Measurements from ENCODE around the gene RAP1GAP.

RAP1GAP gene

GRCh38 chr1:21586222-21586621, 82.9 kb downstream of the RAP1GAP start:
- peaks cover 84% of the 10 kb centered on the region for H3K27me3 ChIP-seq (ENCODE audit: insufficient read depth, low read depth)
- no peak overlapping the region for H3K9ac ChIP-seq
- no peaks in the 10 kb centered on the region for H3K36me3 ChIP-seq (ENCODE audit: insufficient read depth)
- H3K4me1 ChIP-seq (ENCODE audit: low read depth, poor library complexity, severe bottlenecking), result no peaks in the 10 kb centered on the region
- H3K79me2 ChIP-seq (ENCODE audit: insufficient read depth, low read depth), result no peaks in the 10 kb centered on the region
- no peak overlapping the region for H3K4me3 ChIP-seq (IDR thresholded peaks at IDR 0.05; ENCODE audit: insufficient read depth, low read depth, low read length)
- no peaks in the 10 kb centered on the region for H4K20me1 ChIP-seq (ENCODE audit: insufficient read depth)
- H2AFZ ChIP-seq (ENCODE audit: low read depth), result no peak overlapping the region
- no peak overlapping the region for H3K4me2 ChIP-seq
- no peak for TF ChIP-seq CTCF (conservative IDR thresholded peaks at IDR 0.05; ENCODE audit: low read depth, low read length)
- no peak overlapping the region for H3K27ac ChIP-seq

DNA sequence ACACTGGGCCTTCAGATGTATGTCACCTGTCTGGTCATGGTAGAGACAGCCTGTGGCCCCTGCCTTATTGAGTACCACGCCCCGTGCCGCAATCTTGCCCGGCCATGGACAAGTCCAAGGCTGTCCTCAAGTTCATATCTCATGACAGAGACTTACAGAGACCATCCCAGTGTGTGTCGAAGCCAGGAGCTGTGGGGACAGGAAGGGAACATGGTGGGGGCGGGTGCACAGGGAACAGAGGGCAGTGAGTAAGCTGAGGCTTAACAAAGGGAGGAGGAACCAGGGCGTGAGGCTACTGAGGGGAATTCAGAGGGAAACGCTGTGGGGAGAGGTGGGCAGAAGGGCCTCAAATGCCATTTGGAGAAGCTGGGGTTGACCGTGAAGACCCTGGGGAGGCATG, 84.1 kb downstream of the RAP1GAP start:
- Histone ChIP-seq H4K20me1 (ENCODE audit: insufficient read depth) (no peaks in the 10 kb centered on the region), H2AFZ (ENCODE audit: low read depth) (no peak overlapping the region), H3K27ac (no peak overlapping the region), H3K79me2 (ENCODE audit: insufficient read depth, low read depth) (no peaks in the 10 kb centered on the region), H3K36me3 (ENCODE audit: insufficient read depth) (no peaks in the 10 kb centered on the region), H3K4me1 (ENCODE audit: low read depth, poor library complexity, severe bottlenecking) (no peaks in the 10 kb centered on the region), H3K4me3 (IDR thresholded peaks at IDR 0.05; ENCODE audit: insufficient read depth, low read depth, low read length) (no peak overlapping the region), H3K9ac (no peak overlapping the region), H3K27me3 (ENCODE audit: insufficient read depth, low read depth) (peaks cover 84% of the 10 kb centered on the region), H3K4me2 (no peak overlapping the region)
- no peak for TF ChIP-seq CTCF (conservative IDR thresholded peaks at IDR 0.05; ENCODE audit: low read depth, low read length)

- Histone ChIP-seq H3K4me3 (IDR thresholded peaks at IDR 0.05; ENCODE audit: insufficient read depth, low read depth, low read length) (no peak overlapping the region), H2AFZ (ENCODE audit: low read depth) (no peak overlapping the region), H3K4me1 (ENCODE audit: low read depth, poor library complexity, severe bottlenecking) (no peaks in the 10 kb centered on the region), H3K79me2 (ENCODE audit: insufficient read depth, low read depth) (no peaks in the 10 kb centered on the region), H3K9ac (no peak overlapping the region), H3K27ac (no peak overlapping the region), H3K36me3 (ENCODE audit: insufficient read depth) (no peaks in the 10 kb centered on the region), H4K20me1 (ENCODE audit: insufficient read depth) (no peaks in the 10 kb centered on the region), H3K27me3 (ENCODE audit: insufficient read depth, low read depth) (peaks cover 83% of the 10 kb centered on the region), H3K4me2 (no peak overlapping the region)
- TF ChIP-seq CTCF (conservative IDR thresholded peaks at IDR 0.05; ENCODE audit: low read depth, low read length), result no peak
Observed at GRCh38 chr1:21584096-21584495, 85.1 kb downstream of the RAP1GAP start.

DNA sequence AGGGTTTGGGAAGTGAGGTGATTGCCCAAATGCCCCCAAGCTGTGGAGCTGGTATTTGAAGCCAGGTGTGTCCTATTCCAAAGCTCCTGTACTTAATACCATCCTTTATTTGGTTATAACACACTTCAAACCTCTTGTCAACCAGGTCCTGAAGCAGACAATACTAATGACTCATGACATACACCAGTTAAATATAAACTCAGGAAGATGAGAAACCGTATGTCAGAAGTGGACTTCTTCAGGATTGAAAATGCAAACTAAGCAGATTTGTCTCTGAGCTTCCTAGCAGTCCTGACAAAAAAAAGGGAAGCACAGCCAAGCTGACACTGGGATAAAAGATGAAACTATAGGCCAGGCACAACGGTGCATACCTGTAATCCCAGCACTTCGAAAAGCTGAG, 89.4 kb downstream of the RAP1GAP start:
- no peak overlapping the region for H3K9ac ChIP-seq
- H3K27ac ChIP-seq, result no peak overlapping the region
- no peak overlapping the region for H3K4me3 ChIP-seq (IDR thresholded peaks at IDR 0.05; ENCODE audit: insufficient read depth, low read depth, low read length)
- no peaks in the 10 kb centered on the region for H3K4me1 ChIP-seq (ENCODE audit: low read depth, poor library complexity, severe bottlenecking)
- no peaks in the 10 kb centered on the region for H4K20me1 ChIP-seq (ENCODE audit: insufficient read depth)
- no peaks in the 10 kb centered on the region for H3K79me2 ChIP-seq (ENCODE audit: insufficient read depth, low read depth)
- H3K36me3 ChIP-seq (ENCODE audit: insufficient read depth), result no peaks in the 10 kb centered on the region
- TF ChIP-seq CTCF (conservative IDR thresholded peaks at IDR 0.05; ENCODE audit: low read depth, low read length), result no peak
- H3K27me3 ChIP-seq (ENCODE audit: insufficient read depth, low read depth), result peaks cover 67% of the 10 kb centered on the region
- H2AFZ ChIP-seq (ENCODE audit: low read depth), result no peak overlapping the region
- no peak overlapping the region for H3K4me2 ChIP-seq

GRCh38 chr1:21577933-21578332, 91.2 kb downstream of the RAP1GAP start:
- Histone ChIP-seq H3K36me3 (ENCODE audit: insufficient read depth) (no peaks in the 10 kb centered on the region), H3K4me3 (IDR thresholded peaks at IDR 0.05; ENCODE audit: insufficient read depth, low read depth, low read length) (no peak overlapping the region), H3K4me2 (no peak overlapping the region), H3K9ac (no peak overlapping the region), H3K79me2 (ENCODE audit: insufficient read depth, low read depth) (no peaks in the 10 kb centered on the region), H3K27me3 (ENCODE audit: insufficient read depth, low read depth) (peaks cover 58% of the 10 kb centered on the region), H3K27ac (no peak overlapping the region), H3K4me1 (ENCODE audit: low read depth, poor library complexity, severe bottlenecking) (no peaks in the 10 kb centered on the region), H4K20me1 (ENCODE audit: insufficient read depth) (no peaks in the 10 kb centered on the region), H2AFZ (ENCODE audit: low read depth) (no peak overlapping the region)
- no peak for TF ChIP-seq CTCF (conservative IDR thresholded peaks at IDR 0.05; ENCODE audit: low read depth, low read length)

Data from KMS-11 (cell line).